ENCODE data around the gene OR5B3.

- TF ChIP-seq CTCF (IDR thresholded peaks at IDR 0.05) (no peak), POLR2A (IDR thresholded peaks at IDR 0.05) (no peak)
Observed at GRCh38 chr11:58406774-58407173, at the start of gene OR5B3.
